CD4-positive, CD25-positive, alpha-beta regulatory T cell (primary cell): ENCODE measurements around the gene VWA8. TPM values are rescaled to one million over a fixed set of nuclear protein-coding genes. Genes with fewer than 3 reads are reported as not detected.

Experiments used
- ATAC-seq, 2 donors: fragments of 150-1000 bp; cut with Tn5 transposase; one replicate each; pipeline ENCODE4 v1.10.0; 2021; ENCODE audit warnings: low read depth in 2 of 2, moderate number of reproducible peaks in 2 of 2, moderate library complexity in 1 of 2
- DNase-seq, 3 donors: peaks; one replicate each; pipeline versions ENCODE4 v3.0.0 to v3.0.0-alpha.2; 2012 to 2022; ENCODE audit warnings: mixed read lengths in 1 of 3
- H3K27ac ChIP-seq: one replicate; pipeline ENCODE4 v1.7.0; 2013; ENCODE audit warnings: mild to moderate bottlenecking, low read length; ENCODE audit not compliant: insufficient read depth, poor library complexity, severe bottlenecking
- H3K27me3 ChIP-seq: one replicate; pipeline ENCODE4 v1.7.0; 2013; ENCODE audit warnings: low read length; ENCODE audit not compliant: control insufficient read depth, insufficient read depth
- H3K36me3 ChIP-seq: one replicate; pipeline ENCODE4 v1.7.0; 2013; ENCODE audit warnings: mild to moderate bottlenecking, low read length, moderate library complexity; ENCODE audit not compliant: control insufficient read depth, insufficient read depth
- H3K4me1 ChIP-seq: 2 replicates; pipeline ENCODE4 v1.7.0; 2013; ENCODE audit warnings: mild to moderate bottlenecking, low read length; ENCODE audit not compliant: insufficient read depth, control insufficient read depth, poor library complexity, severe bottlenecking
- H3K4me3 ChIP-seq: one replicate; pipeline ENCODE4 v1.7.0; 2013; ENCODE audit warnings: low read depth, mild to moderate bottlenecking, low read length, moderate library complexity
- H3K9me3 ChIP-seq, 2 experiments: 1 replicate in 1 of 2; 2 replicates in 1 of 2; pipeline ENCODE4 v1.7.0; 2013; ENCODE audit warnings: low read length in 2 of 2, mild to moderate bottlenecking in 1 of 2, moderate library complexity in 1 of 2; ENCODE audit not compliant: control insufficient read depth in 2 of 2
- H3K27ac Mint-ChIP-seq, 3 donors: one replicate each; pipeline ENCODE4 v1.8.0; 2020 to 2022; ENCODE audit warnings: mild to moderate bottlenecking in 3 of 3, mixed read lengths in 3 of 3, moderate library complexity in 2 of 3
- H3K27me3 Mint-ChIP-seq: one replicate; pipeline ENCODE4 v1.8.0; 2022; ENCODE audit warnings: mild to moderate bottlenecking, mixed read lengths
- H3K36me3 Mint-ChIP-seq: one replicate; pipeline ENCODE4 v1.8.0; 2020; ENCODE audit warnings: mixed read lengths
- H3K4me1 Mint-ChIP-seq, 4 donors: one replicate each; pipeline ENCODE4 v1.8.0; 2020 to 2022; ENCODE audit warnings: mixed read lengths in 4 of 4, mild to moderate bottlenecking in 1 of 4
- H3K4me3 Mint-ChIP-seq, 4 donors: one replicate each; pipeline ENCODE4 v1.8.0; 2020 to 2022; ENCODE audit warnings: mild to moderate bottlenecking in 4 of 4, mixed read lengths in 4 of 4, moderate library complexity in 3 of 4
- H3K9me3 Mint-ChIP-seq, 7 donors: one replicate each; pipeline ENCODE4 v1.8.0; 2020 to 2022; ENCODE audit warnings: mixed read lengths in 7 of 7, mild to moderate bottlenecking in 3 of 7, moderate library complexity in 2 of 7
- polyA plus RNA-seq, 4 donors: library from polyadenylated mRNA; unstranded; fragments of 300-500 nt; fragmentation: Illumina TruSeq; gene quantifications; one replicate each; pipeline ENCODE4 v1.2.3, GENCODE V29; 2021
- total RNA-seq: library from RNA; stranded (reverse); gene quantifications from one replicate; pipeline ENCODE4 v1.2.3, GENCODE V29; 2022

The VWA8 gene
- total and polyA plus RNA-seq, 5 donors from 2014 or later = 4.0 to 22.8 (median 4.5) TPM

DNA sequence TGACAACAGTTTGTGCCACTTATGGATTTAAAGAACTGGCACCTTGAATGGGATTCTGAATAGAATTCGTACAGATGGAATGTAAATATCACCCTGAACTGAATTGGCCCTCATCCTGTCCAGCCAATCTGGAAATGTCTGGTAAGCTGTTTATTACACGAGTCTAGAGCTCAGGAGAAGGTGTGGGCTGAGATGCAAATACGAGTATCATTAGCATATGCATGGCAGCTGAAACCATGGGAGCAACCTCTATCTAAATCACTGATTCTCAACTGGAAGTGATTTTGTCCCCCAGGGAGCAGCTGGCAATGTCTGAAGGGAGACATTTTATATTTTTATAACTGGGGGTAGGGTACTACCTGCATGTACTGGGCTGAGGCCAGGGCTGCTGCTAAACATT, 15.6 kb upstream of the VWA8 start:
- H3K4me1 Mint-ChIP-seq = peaks cover 6 to 14% (median 11%) of the 10 kb centered on the region in 4 donors
- Histone ChIP-seq H3K4me3 (no peak overlapping the region), H3K27ac (no peak overlapping the region), H3K9me3 (no peaks in the 10 kb centered on the region), H3K4me1 (peaks cover 2% of the 10 kb centered on the region), H3K27me3 (peaks cover 4% of the 10 kb centered on the region), H3K36me3 (no peaks in the 10 kb centered on the region)
- DNase-seq (no peak), ATAC-seq (no peak)
- H3K27me3 Mint-ChIP-seq = peaks cover 10% of the 10 kb centered on the region
- H3K36me3 Mint-ChIP-seq = no peaks in the 10 kb centered on the region
- no peak overlapping the region for H3K27ac Mint-ChIP-seq
- peaks cover 0 to 2% (median 0%) of the 10 kb centered on the region in 7 donors for H3K9me3 Mint-ChIP-seq
- no peak overlapping the region for H3K4me3 Mint-ChIP-seq

DNA sequence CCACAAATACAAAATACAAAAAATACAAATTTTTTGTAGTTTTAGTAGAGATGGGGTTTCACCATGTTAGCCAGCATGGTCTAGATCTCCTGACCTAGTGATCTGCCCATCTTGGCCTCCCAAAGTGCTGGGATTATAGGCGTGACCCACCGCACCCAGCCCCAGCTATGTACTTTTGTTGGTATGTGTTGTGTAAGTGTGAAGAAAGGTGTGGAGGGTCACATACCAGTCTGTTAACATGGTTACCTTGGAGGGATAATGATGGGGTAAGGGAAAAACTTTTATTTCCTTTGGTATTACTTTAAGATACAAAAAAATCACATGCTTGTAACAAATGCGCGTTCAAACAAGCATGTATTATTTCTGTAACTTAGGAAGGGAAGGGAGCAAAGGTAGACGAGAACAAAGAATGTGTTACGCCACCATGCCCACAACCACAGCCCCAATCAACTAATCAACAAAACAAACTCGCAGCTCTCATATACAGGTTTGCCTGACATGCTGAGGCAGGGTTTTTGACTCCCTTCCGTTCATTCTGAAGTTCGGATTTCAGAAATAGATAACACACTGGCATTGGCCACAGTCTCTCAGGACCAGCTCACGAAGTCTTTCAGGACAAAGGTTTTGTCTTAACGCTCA, 13.5 kb upstream of the VWA8 start:
- H3K9me3 Mint-ChIP-seq = peaks cover 0 to 2% (median 0%) of the 10 kb centered on the region in 7 donors
- Histone ChIP-seq H3K9me3 (no peaks in the 10 kb centered on the region), H3K4me3 (no peak overlapping the region), H3K4me1 (peaks cover 5% of the 10 kb centered on the region), H3K27ac (no peak overlapping the region), H3K27me3 (peaks cover 4% of the 10 kb centered on the region), H3K36me3 (no peaks in the 10 kb centered on the region)
- ATAC-seq (no peak), DNase-seq (no peak)
- H3K4me3 Mint-ChIP-seq = no peak overlapping the region
- H3K27me3 Mint-ChIP-seq = peaks cover 5% of the 10 kb centered on the region
- peak overlapping the region in 1 of 3 donors; percentile 22 for H3K27ac Mint-ChIP-seq
- no peaks in the 10 kb centered on the region for H3K36me3 Mint-ChIP-seq
- H3K4me1 Mint-ChIP-seq = peaks cover 8 to 16% (median 15%) of the 10 kb centered on the region in 4 donors

DNA sequence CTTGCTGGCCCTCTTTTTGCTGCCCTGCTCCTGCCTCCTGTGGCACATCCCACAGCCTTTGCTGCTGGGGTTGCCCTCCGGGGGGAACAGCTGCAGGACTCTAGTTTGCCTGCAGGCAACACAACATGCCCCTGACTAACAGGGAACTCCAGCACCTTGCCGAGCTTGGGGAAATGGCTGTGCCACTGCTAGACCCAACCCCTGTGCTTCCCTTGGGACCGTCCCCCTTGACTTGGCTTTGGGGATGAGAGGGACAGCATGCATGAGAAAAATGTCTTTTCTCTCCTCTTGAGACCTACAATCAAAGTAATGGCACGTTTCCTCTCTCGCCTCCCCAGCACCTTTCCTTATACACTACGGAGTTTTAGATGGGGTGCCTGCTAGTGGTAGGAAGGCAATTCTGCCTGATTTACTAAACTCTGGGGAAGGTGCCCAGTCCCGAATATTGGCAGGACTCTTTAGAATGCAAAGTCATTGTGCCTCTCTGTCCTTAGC, 12.4 kb upstream of the VWA8 start:
- Mint-ChIP-seq H3K4me1 (peaks cover 8 to 16% (median 15%) of the 10 kb centered on the region in 4 donors), H3K36me3 (no peaks in the 10 kb centered on the region), H3K27ac (no peak overlapping the region), H3K4me3 (no peak overlapping the region), H3K27me3 (peaks cover 5% of the 10 kb centered on the region), H3K9me3 (peaks cover 0 to 2% (median 0%) of the 10 kb centered on the region in 7 donors)
- Histone ChIP-seq H3K36me3 (no peaks in the 10 kb centered on the region), H3K4me1 (peaks cover 5% of the 10 kb centered on the region), H3K27me3 (peaks cover 1% of the 10 kb centered on the region), H3K9me3 (no peaks in the 10 kb centered on the region), H3K4me3 (no peak overlapping the region), H3K27ac (no peak overlapping the region)
- ATAC-seq = no peak
- no peak for DNase-seq

DNA sequence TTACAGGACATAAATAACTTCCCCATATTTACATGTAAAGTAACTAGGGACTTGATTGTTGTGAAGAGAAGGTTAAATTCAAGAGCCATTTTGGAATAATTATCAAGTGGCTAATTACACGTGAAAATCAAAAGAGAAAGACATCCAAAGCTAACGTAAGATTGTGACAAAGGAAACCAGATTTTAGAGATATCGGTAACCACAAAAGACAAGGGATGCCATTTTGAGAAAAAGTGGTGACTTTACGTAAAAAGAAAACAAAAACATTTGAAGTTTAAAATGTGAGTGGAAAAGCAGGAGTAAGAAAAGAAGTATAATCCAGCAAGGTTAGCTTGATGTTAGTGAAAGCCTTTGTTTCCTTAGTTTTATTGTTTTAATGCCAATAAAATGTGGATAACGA, 10.9 kb upstream of the VWA8 start:
- H3K4me1 Mint-ChIP-seq = peaks cover 8 to 16% (median 15%) of the 10 kb centered on the region in 4 donors
- no peak for ATAC-seq

DNA sequence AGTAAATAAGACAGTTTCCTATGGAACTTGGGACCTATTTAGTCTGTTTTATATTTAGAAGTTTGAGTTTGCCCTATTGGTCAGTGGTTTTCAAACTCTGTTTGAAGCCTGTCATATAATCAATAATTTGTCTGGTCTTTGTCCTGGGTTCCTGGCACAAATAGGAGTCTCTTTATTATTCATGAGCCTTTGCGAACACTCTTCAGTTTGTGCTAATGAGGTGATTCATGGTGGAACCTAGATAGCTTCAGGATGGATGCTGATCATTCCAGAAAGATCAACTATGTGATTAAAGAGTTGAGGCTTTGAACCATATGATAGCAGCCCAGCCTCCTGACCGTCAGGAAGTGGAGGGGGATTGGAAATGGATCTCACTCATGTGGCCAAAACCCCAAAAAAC, 10.0 kb upstream of the VWA8 start:
- Histone ChIP-seq H3K9me3 (no peaks in the 10 kb centered on the region), H3K4me3 (no peak overlapping the region), H3K36me3 (no peaks in the 10 kb centered on the region), H3K4me1 (peaks cover 5% of the 10 kb centered on the region), H3K27me3 (no peaks in the 10 kb centered on the region), H3K27ac (no peak overlapping the region)
- H3K9me3 Mint-ChIP-seq = peaks cover 0 to 2% (median 0%) of the 10 kb centered on the region in 7 donors
- peaks cover 8 to 16% (median 15%) of the 10 kb centered on the region in 4 donors for H3K4me1 Mint-ChIP-seq
- DNase-seq (no peak), ATAC-seq (no peak)
- H3K27me3 Mint-ChIP-seq = peaks cover 5% of the 10 kb centered on the region
- no peak overlapping the region for H3K27ac Mint-ChIP-seq
- no peaks in the 10 kb centered on the region for H3K36me3 Mint-ChIP-seq
- H3K4me3 Mint-ChIP-seq = no peak overlapping the region

More for the DNA sequence above, 10.9 kb upstream of the VWA8 start:
- Mint-ChIP-seq H3K27me3 (peaks cover 5% of the 10 kb centered on the region), H3K27ac (no peak overlapping the region), H3K4me3 (peak overlapping the region in 1 of 4 donors; percentile 7), H3K36me3 (no peaks in the 10 kb centered on the region), H3K9me3 (peaks cover 0 to 2% (median 0%) of the 10 kb centered on the region in 7 donors)
- Histone ChIP-seq H3K27ac (no peak overlapping the region), H3K4me1 (peaks cover 5% of the 10 kb centered on the region), H3K9me3 (no peaks in the 10 kb centered on the region), H3K27me3 (no peaks in the 10 kb centered on the region), H3K4me3 (peak overlapping the region; percentile 33), H3K36me3 (no peaks in the 10 kb centered on the region)
- DNase-seq = peak in 2 of 3 donors; percentile 52 to 66

DNA sequence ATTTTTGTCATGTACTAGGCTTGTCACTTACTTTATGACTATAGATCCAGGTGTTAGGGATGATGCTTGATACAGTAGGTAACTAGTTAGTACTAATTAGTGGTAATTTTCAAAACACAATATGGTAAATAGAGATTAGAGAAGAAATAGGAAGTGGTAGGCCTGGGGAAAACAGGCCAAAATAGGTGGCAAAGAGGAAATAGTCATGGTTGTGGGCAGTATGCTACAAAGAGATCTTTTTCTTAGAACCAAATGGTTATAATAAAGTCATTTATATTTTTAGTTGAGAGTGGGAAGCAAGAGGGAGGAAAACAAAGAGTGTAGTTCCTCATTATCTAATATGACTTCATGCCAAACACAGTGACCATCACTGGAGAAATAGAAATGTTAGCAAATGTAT, 9.1 kb upstream of the VWA8 start:
- no peak overlapping the region for H3K27ac ChIP-seq
- Mint-ChIP-seq H3K9me3 (peaks cover 0 to 2% (median 0%) of the 10 kb centered on the region in 7 donors), H3K36me3 (no peaks in the 10 kb centered on the region), H3K4me3 (peak overlapping the region in 1 of 4 donors; percentile 52), H3K4me1 (peaks cover 8 to 16% (median 15%) of the 10 kb centered on the region in 4 donors), H3K27ac (peak overlapping the region in 1 of 3 donors; percentile 45), H3K27me3 (peaks cover 4% of the 10 kb centered on the region)
- ATAC-seq (no peak), DNase-seq (no peak)
- H3K36me3 ChIP-seq = no peaks in the 10 kb centered on the region
- no peaks in the 10 kb centered on the region for H3K27me3 ChIP-seq
- H3K4me1 ChIP-seq = peaks cover 5% of the 10 kb centered on the region
- no peaks in the 10 kb centered on the region for H3K9me3 ChIP-seq
- H3K4me3 ChIP-seq = no peak overlapping the region

DNA sequence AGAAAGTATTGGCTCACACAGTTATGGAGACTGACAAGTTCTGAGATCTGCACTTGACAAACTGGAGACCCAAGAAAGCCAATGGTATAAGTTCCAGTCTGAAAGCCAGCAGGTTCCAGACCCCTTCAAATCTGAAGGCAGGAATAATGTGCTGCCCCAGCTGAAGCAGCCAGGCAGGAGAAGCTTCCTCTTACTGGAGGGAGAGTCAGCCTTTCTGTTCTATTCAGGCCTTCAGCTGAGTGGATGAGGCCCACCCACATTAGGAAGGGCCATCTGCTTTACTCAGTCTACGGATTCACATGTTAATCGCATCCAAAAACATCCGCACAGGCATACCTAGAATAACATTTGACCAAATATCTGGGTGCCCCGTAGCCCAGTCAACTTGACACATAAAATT, 8.2 kb upstream of the VWA8 start:
- Histone ChIP-seq H3K9me3 (no peaks in the 10 kb centered on the region), H3K27ac (no peak overlapping the region), H3K4me3 (no peak overlapping the region), H3K36me3 (no peaks in the 10 kb centered on the region), H3K4me1 (peaks cover 5% of the 10 kb centered on the region), H3K27me3 (no peaks in the 10 kb centered on the region)
- ATAC-seq (no peak), DNase-seq (no peak)
- H3K27me3 Mint-ChIP-seq = no peaks in the 10 kb centered on the region
- peaks cover 8 to 16% (median 13%) of the 10 kb centered on the region in 4 donors for H3K4me1 Mint-ChIP-seq
- no peak overlapping the region for H3K27ac Mint-ChIP-seq
- H3K36me3 Mint-ChIP-seq = no peaks in the 10 kb centered on the region
- no peak overlapping the region for H3K4me3 Mint-ChIP-seq
- H3K9me3 Mint-ChIP-seq = peaks cover 0 to 2% (median 0%) of the 10 kb centered on the region in 7 donors

DNA sequence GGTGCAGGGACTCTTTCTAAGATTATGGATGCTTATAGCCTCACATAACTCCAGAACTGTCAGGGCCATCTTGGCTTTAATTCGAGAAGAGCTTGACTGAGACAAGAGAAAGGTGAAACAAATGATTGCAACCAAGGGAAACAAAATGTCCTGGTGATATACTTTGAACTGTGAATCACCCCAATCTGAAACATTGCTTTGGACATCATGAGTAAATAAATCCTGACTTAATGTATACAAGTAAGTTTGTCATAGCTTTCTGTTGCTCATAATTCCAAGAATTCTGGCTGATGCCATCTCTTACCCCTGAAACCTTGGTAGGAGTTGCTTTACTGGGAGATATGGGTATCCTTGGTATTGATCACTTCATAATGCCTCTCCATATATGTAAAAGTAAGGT, 5.8 kb upstream of the VWA8 start:
- ATAC-seq (no peak), DNase-seq (no peak)
- Histone ChIP-seq H3K4me3 (no peak overlapping the region), H3K9me3 (no peaks in the 10 kb centered on the region), H3K36me3 (no peaks in the 10 kb centered on the region), H3K4me1 (peaks cover 5% of the 10 kb centered on the region), H3K27me3 (no peaks in the 10 kb centered on the region), H3K27ac (no peak overlapping the region)
- Mint-ChIP-seq H3K27ac (no peak overlapping the region), H3K4me1 (peaks cover 5 to 15% (median 8%) of the 10 kb centered on the region in 4 donors), H3K4me3 (no peak overlapping the region), H3K36me3 (no peaks in the 10 kb centered on the region), H3K27me3 (no peaks in the 10 kb centered on the region), H3K9me3 (peaks cover 0 to 2% (median 0%) of the 10 kb centered on the region in 7 donors)
